Measurements from ENCODE around the gene TMEM87B. TPM values are rescaled to one million over a fixed set of nuclear protein-coding genes. Genes with fewer than 3 reads are reported as not detected.

TMEM87B gene
- 11.3 to 16.4 TPM (median 15.3 TPM) in 5 replicates for total RNA-seq (2022; extraction: Qiagen RNA extraction)

GRCh38 chr2:112054847-112055729, at the start of gene TMEM87B:
Gene TMEM87B, plus strand, starts transcription at chr2:112055269. Its CDS starts 323 bp downstream, at chr2:112055592.

GRCh38 chr2:112138159-112139032, 83.3 kb downstream of the TMEM87B start, which contains the start of gene FBLN7:
Gene FBLN7, plus strand, starts transcription at chr2:112138385. Its CDS starts 271 bp downstream, at chr2:112138656.

Other genes starting within 250 kb of the TMEM87B start
- 20.9 to 34.5 TPM (median 27.9 TPM) in 5 replicates for gene ANAPC1, start 171.1 kb upstream of the TMEM87B start, total RNA-seq (2022; extraction: Qiagen RNA extraction)
- gene MERTK, start 156.7 kb upstream of the TMEM87B start, total RNA-seq (2022; extraction: Qiagen RNA extraction): 1.9 to 3.0 TPM (median 2.0 TPM) in 5 replicates
- gene FBLN7, start 83.1 kb downstream of the TMEM87B start, total RNA-seq (2022; extraction: Qiagen RNA extraction): 0.13 to 0.73 TPM (median 0.58 TPM) in 5 replicates
- 12.6 to 16.1 TPM (median 13.2 TPM) in 5 replicates for gene ZC3H8, start 199.8 kb downstream of the TMEM87B start, total RNA-seq (2022; extraction: Qiagen RNA extraction)
- 0.24 to 0.69 TPM (median 0.44 TPM) in 5 replicates for gene ZC3H6, start 220.3 kb downstream of the TMEM87B start, total RNA-seq (2022; extraction: Qiagen RNA extraction)

Measured in A549 treated with Mapracorat at 1 μM for 4 hours (cell line).